Osteoblast (primary cell): ENCODE measurements around the gene NSF. TPM values are rescaled to one million over a fixed set of nuclear protein-coding genes. Genes with fewer than 3 reads are reported as not detected.
"Not testable (repeated sequence)": the region's sequence is repeated elsewhere in the genome, so short reads cannot be mapped to it uniquely, and the experiment has no call there.

Source experiments
- DNase-seq: peaks from one replicate; pipeline ENCODE4 v3.0.0; 2011; ENCODE audit warnings: low spot score, mixed read lengths; ENCODE audit not compliant: insufficient read length; ENCODE audit errors: missing footprints
- H2AFZ ChIP-seq: 2 replicates; pipeline ENCODE4 v1.6.0; 2011; ENCODE audit warnings: mild to moderate bottlenecking, low read length
- H3K27ac ChIP-seq: 2 replicates; pipeline ENCODE4 v1.5.1; 2011; ENCODE audit warnings: mild to moderate bottlenecking, low read depth, low read length, moderate library complexity
- H3K27me3 ChIP-seq: 2 replicates; pipeline ENCODE4 v1.6.0; 2012; ENCODE audit warnings: mild to moderate bottlenecking, control low read depth, inconsistent platforms, low read length, moderate library complexity; ENCODE audit not compliant: insufficient read depth
- H3K36me3 ChIP-seq: 2 replicates; pipeline ENCODE4 v1.5.1; 2011; ENCODE audit warnings: mild to moderate bottlenecking, low read length, control low read depth, moderate library complexity; ENCODE audit not compliant: insufficient read depth
- H3K4me1 ChIP-seq: 2 replicates; pipeline ENCODE4 v1.5.1; 2011; ENCODE audit warnings: mild to moderate bottlenecking, low read length, control low read depth, moderate library complexity; ENCODE audit not compliant: insufficient read depth
- H3K4me2 ChIP-seq: 2 replicates; pipeline ENCODE4 v1.6.0; 2011; ENCODE audit warnings: mild to moderate bottlenecking, low read length; ENCODE audit not compliant: insufficient read depth
- H3K4me3 ChIP-seq: fragments of 200-600 bp; sonication (generic); 3 replicates; pipeline ENCODE4 v1.5.1; 2012; ENCODE audit warnings: mild to moderate bottlenecking, low read length, inconsistent platforms; ENCODE audit not compliant: insufficient read depth
- H3K79me2 ChIP-seq: 2 replicates; pipeline ENCODE4 v1.6.0; 2012; ENCODE audit warnings: mild to moderate bottlenecking, low read length, control low read depth, inconsistent platforms; ENCODE audit not compliant: insufficient read depth
- H3K9me3 ChIP-seq: 2 replicates; pipeline ENCODE4 v1.5.1; 2011; ENCODE audit warnings: low read depth, low read length, control low read depth
- H4K20me1 ChIP-seq: 2 replicates; pipeline ENCODE4 v1.6.0; 2012; ENCODE audit warnings: mild to moderate bottlenecking, low read length, control low read depth; ENCODE audit not compliant: insufficient read depth
- total RNA-seq: library from RNA; depleted of rRNA; stranded (reverse); fragments of >200 nt; gene quantifications from 2 replicates; pipeline ENCODE4 v1.2.3, GENCODE V29; 2012

The NSF gene
- total RNA-seq, 1 donor: 72.7 TPM

- H3K36me3 ChIP-seq, H3K9me3 ChIP-seq, H3K4me2 ChIP-seq, H3K79me2 ChIP-seq, H4K20me1 ChIP-seq, H3K27ac ChIP-seq, DNase-seq, H3K4me1 ChIP-seq, H3K27me3 ChIP-seq: not testable (repeated sequence)
- H3K4me3 ChIP-seq: peak overlapping the region; percentile 53
- peak overlapping the region; percentile 76 for H2AFZ ChIP-seq
These were observed 10.4 kb upstream of the NSF start for GRCh38 chr17:46580082-46580481.

- not testable (repeated sequence) for H2AFZ ChIP-seq, H3K4me2 ChIP-seq, H3K27me3 ChIP-seq, H4K20me1 ChIP-seq, H3K36me3 ChIP-seq, H3K27ac ChIP-seq, H3K9me3 ChIP-seq, DNase-seq, H3K4me3 ChIP-seq, H3K79me2 ChIP-seq, H3K4me1 ChIP-seq
These were observed 5.0 kb upstream of the NSF start for GRCh38 chr17:46585444-46585843.

- H2AFZ ChIP-seq, H3K4me2 ChIP-seq, H3K27me3 ChIP-seq, H3K27ac ChIP-seq, H4K20me1 ChIP-seq, H3K4me1 ChIP-seq, H3K9me3 ChIP-seq, DNase-seq, H3K36me3 ChIP-seq, H3K79me2 ChIP-seq, H3K4me3 ChIP-seq: not testable (repeated sequence)
These were observed 863 bp downstream of the NSF start for GRCh38 chr17:46591332-46591731.

- not testable (repeated sequence) for H3K4me3 ChIP-seq, H3K9me3 ChIP-seq, H3K4me2 ChIP-seq
These were observed 8.0 kb downstream of the NSF start for GRCh38 chr17:46598344-46598931.

GRCh38 chr17:46600767-46601166 is 10.3 kb downstream of the NSF start:
- DNase-seq, H4K20me1 ChIP-seq, H3K36me3 ChIP-seq: not testable (repeated sequence)

More at GRCh38 chr17:46598344-46598931, 8.0 kb downstream of the NSF start:
- H3K4me1 ChIP-seq, H3K27me3 ChIP-seq, DNase-seq, H3K27ac ChIP-seq, H3K36me3 ChIP-seq, H4K20me1 ChIP-seq, H2AFZ ChIP-seq, H3K79me2 ChIP-seq: not testable (repeated sequence)

GRCh38 chr17:46603125-46603524 is 12.7 kb downstream of the NSF start:
- H3K27ac ChIP-seq, H3K4me2 ChIP-seq, H3K27me3 ChIP-seq, H3K36me3 ChIP-seq, H3K4me3 ChIP-seq, H2AFZ ChIP-seq, H4K20me1 ChIP-seq, H3K4me1 ChIP-seq, H3K9me3 ChIP-seq, DNase-seq, H3K79me2 ChIP-seq: not testable (repeated sequence)

More at GRCh38 chr17:46600767-46601166, 10.3 kb downstream of the NSF start:
- H3K9me3 ChIP-seq, H3K27ac ChIP-seq, H3K4me3 ChIP-seq, H3K4me2 ChIP-seq, H3K27me3 ChIP-seq, H3K4me1 ChIP-seq, H2AFZ ChIP-seq, H3K79me2 ChIP-seq: not testable (repeated sequence)

GRCh38 chr17:46611304-46611703 is 20.8 kb downstream of the NSF start:
- not testable (repeated sequence) for H3K9me3 ChIP-seq, DNase-seq, H3K79me2 ChIP-seq, H3K27ac ChIP-seq, H2AFZ ChIP-seq, H3K36me3 ChIP-seq, H3K27me3 ChIP-seq, H3K4me2 ChIP-seq, H3K4me1 ChIP-seq, H3K4me3 ChIP-seq, H4K20me1 ChIP-seq

GRCh38 chr17:46613876-46614275 is 23.4 kb downstream of the NSF start:
- DNase-seq, H3K27ac ChIP-seq, H3K4me2 ChIP-seq, H4K20me1 ChIP-seq, H3K36me3 ChIP-seq, H3K4me3 ChIP-seq, H2AFZ ChIP-seq, H3K27me3 ChIP-seq, H3K4me1 ChIP-seq, H3K9me3 ChIP-seq, H3K79me2 ChIP-seq: not testable (repeated sequence)

- H3K4me3 ChIP-seq, H2AFZ ChIP-seq, H4K20me1 ChIP-seq, H3K4me1 ChIP-seq, H3K36me3 ChIP-seq, H3K79me2 ChIP-seq, H3K27me3 ChIP-seq, DNase-seq, H3K9me3 ChIP-seq, H3K27ac ChIP-seq, H3K4me2 ChIP-seq: not testable (repeated sequence)
These were observed 26.7 kb downstream of the NSF start for GRCh38 chr17:46617121-46617520.
